ENCODE results near the gene WNT11. TPM values are rescaled to one million over a fixed set of nuclear protein-coding genes. Genes with fewer than 3 reads are reported as not detected.

Gene WNT11
- total and polyA plus RNA-seq, 2 of the 13 experiments (the other 11 are each of a cell fraction or from before 2014, with no cell fraction given), result 0.34 to 0.66 TPM

- ATAC-seq (no peak), FAIRE-seq (no peak), DNase-seq (ENCODE audit: low spot score) (no peak)
- Histone ChIP-seq H3K4me1 (ENCODE audit: insufficient read depth, low read length) (peaks cover 13% of the 10 kb centered on the region; the same call in 1 of the 2 replicates), H4K20me1 (ENCODE audit: insufficient read depth, low read length) (no peaks in the 10 kb centered on the region), H3K9me3 (ENCODE audit: low read length) (no peaks in the 10 kb centered on the region), H3K27ac (ENCODE audit: extremely low read length, insufficient read depth, low read length) (no peak overlapping the region), H3K27me3 (ENCODE audit: control insufficient read depth in 1 of 2, insufficient read depth in 2 of 2, low read length in 2 of 2) (peaks cover 7 to 54% of the 10 kb centered on the region in 2 experiments; a peak in 4 of 5 replicates), H3K4me3 (replicated peaks in 1 of 3; ENCODE audit: insufficient read depth in 1 of 3, low read depth in 2 of 3, low read length in 3 of 3) (no peak overlapping the region), H3K9ac (ENCODE audit: insufficient read depth, low read depth, low read length) (no peak overlapping the region), H2AFZ (ENCODE audit: low read length) (no peak overlapping the region), H3K4me2 (ENCODE audit: low read depth, low read length) (no peak overlapping the region), H3K79me2 (ENCODE audit: insufficient read depth, low read length) (no peaks in the 10 kb centered on the region), H3K36me3 (replicated peaks in 1 of 2; ENCODE audit: control insufficient read depth in 1 of 2, insufficient read depth in 2 of 2, low read length in 2 of 2) (no peaks in the 10 kb centered on the region)
- ChIA-PET POLR2A (no interaction called here), CTCF (ENCODE audit: low intra/inter-chr PET ratio, low total read pairs) (no interaction called here)
- no peak for TF ChIP-seq ELF1 (CRISPR knock-in tag; IDR thresholded peaks at IDR 0.05)
- no peak for TF ChIP-seq DPF2 (CRISPR knock-in tag; IDR thresholded peaks at IDR 0.05; ENCODE audit: borderline replicate concordance, low read depth)
- TF ChIP-seq WIZ (CRISPR knock-in tag; IDR thresholded peaks at IDR 0.05), result no peak
- TF ChIP-seq, protein P1, sequence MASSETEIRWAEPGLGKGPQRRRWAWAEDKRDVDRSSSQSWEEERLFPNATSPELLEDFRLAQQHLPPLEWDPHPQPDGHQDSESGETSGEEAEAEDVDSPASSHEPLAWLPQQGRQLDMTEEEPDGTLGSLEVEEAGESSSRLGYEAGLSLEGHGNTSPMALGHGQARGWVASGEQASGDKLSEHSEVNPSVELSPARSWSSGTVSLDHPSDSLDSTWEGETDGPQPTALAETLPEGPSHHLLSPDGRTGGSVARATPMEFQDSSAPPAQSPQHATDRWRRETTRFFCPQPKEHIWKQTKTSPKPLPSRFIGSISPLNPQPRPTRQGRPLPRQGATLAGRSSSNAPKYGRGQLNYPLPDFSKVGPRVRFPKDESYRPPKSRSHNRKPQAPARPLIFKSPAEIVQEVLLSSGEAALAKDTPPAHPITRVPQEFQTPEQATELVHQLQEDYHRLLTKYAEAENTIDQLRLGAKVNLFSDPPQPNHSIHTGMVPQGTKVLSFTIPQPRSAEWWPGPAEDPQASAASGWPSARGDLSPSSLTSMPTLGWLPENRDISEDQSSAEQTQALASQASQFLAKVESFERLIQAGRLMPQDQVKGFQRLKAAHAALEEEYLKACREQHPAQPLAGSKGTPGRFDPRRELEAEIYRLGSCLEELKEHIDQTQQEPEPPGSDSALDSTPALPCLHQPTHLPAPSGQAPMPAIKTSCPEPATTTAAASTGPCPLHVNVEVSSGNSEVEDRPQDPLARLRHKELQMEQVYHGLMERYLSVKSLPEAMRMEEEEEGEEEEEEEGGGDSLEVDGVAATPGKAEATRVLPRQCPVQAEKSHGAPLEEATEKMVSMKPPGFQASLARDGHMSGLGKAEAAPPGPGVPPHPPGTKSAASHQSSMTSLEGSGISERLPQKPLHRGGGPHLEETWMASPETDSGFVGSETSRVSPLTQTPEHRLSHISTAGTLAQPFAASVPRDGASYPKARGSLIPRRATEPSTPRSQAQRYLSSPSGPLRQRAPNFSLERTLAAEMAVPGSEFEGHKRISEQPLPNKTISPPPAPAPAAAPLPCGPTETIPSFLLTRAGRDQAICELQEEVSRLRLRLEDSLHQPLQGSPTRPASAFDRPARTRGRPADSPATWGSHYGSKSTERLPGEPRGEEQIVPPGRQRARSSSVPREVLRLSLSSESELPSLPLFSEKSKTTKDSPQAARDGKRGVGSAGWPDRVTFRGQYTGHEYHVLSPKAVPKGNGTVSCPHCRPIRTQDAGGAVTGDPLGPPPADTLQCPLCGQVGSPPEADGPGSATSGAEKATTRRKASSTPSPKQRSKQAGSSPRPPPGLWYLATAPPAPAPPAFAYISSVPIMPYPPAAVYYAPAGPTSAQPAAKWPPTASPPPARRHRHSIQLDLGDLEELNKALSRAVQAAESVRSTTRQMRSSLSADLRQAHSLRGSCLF (CRISPR knock-in tag; IDR thresholded peaks at IDR 0.05; ENCODE audit: borderline replicate concordance), result no peak
- no peak for TF ChIP-seq ZNF205 (CRISPR knock-in tag; IDR thresholded peaks at IDR 0.05)
- no peak for TF ChIP-seq ZNF768 (CRISPR knock-in tag; IDR thresholded peaks at IDR 0.05)
- TF ChIP-seq EP300 (IDR thresholded peaks at IDR 0.05; ENCODE audit: low read depth in 2 of 2, low read length in 2 of 2), result no peak
- TF ChIP-seq EP300 (CRISPR knock-in tag; IDR thresholded peaks at IDR 0.05; ENCODE audit: borderline replicate concordance), result no peak
- intact Hi-C loops (cut with micrococcal nuclease; ENCODE audit: unreplicated experiment), result no loop called here
- WGBS (ENCODE audit: low lambda C conversion rate), result 39% methylated on average over 8 of the region's 9 CpGs
- in situ Hi-C loops (cut with HindIII; ENCODE audit: extremely low pct_ligation_motif_present, low pct_unique_long_range_greater_than_20kb), result no loop called here
- no TSS peak for BruUV-seq (replicated peaks)
Measured at GRCh38 chr11:76253416-76253815, 47.1 kb upstream of the WNT11 start.
